ENCODE data around the gene CTSL. TPM values are rescaled to one million over a fixed set of nuclear protein-coding genes. Genes with fewer than 3 reads are reported as not detected.
A peak's percentile ranks its signal among the peaks of the same experiment; 100 is the strongest.

The CTSL gene
- total and polyA plus RNA-seq, 2 of the 13 experiments (the other 11 are each of a cell fraction or from before 2014, with no cell fraction given), result 78.1 to 113 TPM

DNA sequence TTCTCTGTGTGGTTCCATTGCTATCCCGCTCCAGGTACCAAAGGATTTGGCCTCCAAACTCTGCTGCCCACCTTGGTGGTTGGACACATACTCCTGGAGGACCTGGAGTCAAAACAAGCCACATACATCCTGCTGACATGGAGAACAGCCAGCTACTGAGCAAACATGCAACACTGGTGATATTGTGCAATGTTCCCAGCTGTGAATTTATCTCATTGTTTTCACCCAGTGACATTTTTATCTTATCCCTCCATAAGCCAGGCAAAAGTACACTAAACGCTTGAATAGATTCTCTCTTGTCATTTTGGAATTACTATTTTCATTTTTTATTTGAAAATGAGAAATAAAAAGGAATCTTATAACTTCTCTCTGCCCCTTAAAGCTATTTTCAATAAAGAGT is 11.1 kb upstream of the CTSL start (continued):
- TF ChIP-seq CHD4 (IDR thresholded peaks at IDR 0.05; ENCODE audit: borderline replicate concordance, low read length), result no peak
- no peak for TF ChIP-seq EZH2 (conservative IDR thresholded peaks at IDR 0.05; ENCODE audit: low read depth, low read length)
- TF ChIP-seq ZFP90 (CRISPR knock-in tag; IDR thresholded peaks at IDR 0.05; ENCODE audit: borderline replicate concordance), result no peak
- TF ChIP-seq YEATS4 (CRISPR knock-in tag; IDR thresholded peaks at IDR 0.05; ENCODE audit: borderline replicate concordance), result no peak
- no peak for TF ChIP-seq ZNF703 (CRISPR knock-in tag; IDR thresholded peaks at IDR 0.05; ENCODE audit: borderline replicate concordance)
- TF ChIP-seq, protein P1, sequence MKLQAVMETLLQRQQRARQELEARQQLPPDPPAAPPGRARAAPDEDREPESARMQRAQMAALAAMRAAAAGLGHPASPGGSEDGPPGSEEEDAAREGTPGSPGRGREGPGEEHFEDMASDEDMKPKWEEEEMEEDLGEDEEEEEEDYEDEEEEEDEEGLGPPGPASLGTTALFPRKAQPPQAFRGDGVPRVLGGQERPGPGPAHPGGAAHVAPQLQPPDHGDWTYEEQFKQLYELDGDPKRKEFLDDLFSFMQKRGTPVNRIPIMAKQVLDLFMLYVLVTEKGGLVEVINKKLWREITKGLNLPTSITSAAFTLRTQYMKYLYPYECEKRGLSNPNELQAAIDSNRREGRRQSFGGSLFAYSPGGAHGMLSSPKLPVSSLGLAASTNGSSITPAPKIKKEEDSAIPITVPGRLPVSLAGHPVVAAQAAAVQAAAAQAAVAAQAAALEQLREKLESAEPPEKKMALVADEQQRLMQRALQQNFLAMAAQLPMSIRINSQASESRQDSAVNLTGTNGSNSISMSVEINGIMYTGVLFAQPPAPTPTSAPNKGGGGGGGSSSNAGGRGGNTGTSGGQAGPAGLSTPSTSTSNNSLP (IDR thresholded peaks at IDR 0.05; ENCODE audit: low read depth, low read length), result peak; percentile 80
- TF ChIP-seq CEBPG (CRISPR knock-in tag; IDR thresholded peaks at IDR 0.05), result peak; percentile 99
- TF ChIP-seq, protein P2, sequence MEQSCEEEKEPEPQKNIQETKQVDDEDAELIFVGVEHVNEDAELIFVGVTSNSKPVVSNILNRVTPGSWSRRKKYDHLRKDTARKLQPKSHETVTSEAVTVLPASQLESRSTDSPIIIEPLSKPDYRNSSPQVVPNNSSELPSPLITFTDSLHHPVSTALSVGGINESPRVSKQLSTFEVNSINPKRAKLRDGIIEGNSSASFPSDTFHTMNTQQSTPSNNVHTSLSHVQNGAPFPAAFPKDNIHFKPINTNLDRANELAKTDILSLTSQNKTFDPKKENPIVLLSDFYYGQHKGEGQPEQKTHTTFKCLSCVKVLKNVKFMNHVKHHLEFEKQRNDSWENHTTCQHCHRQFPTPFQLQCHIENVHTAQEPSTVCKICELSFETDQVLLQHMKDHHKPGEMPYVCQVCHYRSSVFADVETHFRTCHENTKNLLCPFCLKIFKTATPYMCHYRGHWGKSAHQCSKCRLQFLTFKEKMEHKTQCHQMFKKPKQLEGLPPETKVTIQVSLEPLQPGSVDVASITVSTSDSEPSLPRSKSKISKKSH (CRISPR knock-in tag; IDR thresholded peaks at IDR 0.05; ENCODE audit: borderline replicate concordance), result no peak
- no peak for TF ChIP-seq ZNF878 (CRISPR knock-in tag; IDR thresholded peaks at IDR 0.05)
- TF ChIP-seq, protein P3, sequence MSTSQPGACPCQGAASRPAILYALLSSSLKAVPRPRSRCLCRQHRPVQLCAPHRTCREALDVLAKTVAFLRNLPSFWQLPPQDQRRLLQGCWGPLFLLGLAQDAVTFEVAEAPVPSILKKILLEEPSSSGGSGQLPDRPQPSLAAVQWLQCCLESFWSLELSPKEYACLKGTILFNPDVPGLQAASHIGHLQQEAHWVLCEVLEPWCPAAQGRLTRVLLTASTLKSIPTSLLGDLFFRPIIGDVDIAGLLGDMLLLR (CRISPR knock-in tag; IDR thresholded peaks at IDR 0.05), result no peak
- no peak for TF ChIP-seq AGO1 (IDR thresholded peaks at IDR 0.05; ENCODE audit: low read depth, low read length, poor library complexity, severe bottlenecking)
- TF ChIP-seq BRCA1 (CRISPR knock-in tag; IDR thresholded peaks at IDR 0.05), result no peak
- no peak for TF ChIP-seq RBAK (CRISPR knock-in tag; IDR thresholded peaks at IDR 0.05)
- TF ChIP-seq SP140L (CRISPR knock-in tag; IDR thresholded peaks at IDR 0.05; ENCODE audit: borderline replicate concordance), result no peak
- TF ChIP-seq, protein P4, sequence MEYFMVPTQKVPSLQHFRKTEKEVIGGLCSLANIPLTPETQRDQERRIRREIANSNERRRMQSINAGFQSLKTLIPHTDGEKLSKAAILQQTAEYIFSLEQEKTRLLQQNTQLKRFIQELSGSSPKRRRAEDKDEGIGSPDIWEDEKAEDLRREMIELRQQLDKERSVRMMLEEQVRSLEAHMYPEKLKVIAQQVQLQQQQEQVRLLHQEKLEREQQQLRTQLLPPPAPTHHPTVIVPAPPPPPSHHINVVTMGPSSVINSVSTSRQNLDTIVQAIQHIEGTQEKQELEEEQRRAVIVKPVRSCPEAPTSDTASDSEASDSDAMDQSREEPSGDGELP (IDR thresholded peaks at IDR 0.05; ENCODE audit: borderline replicate concordance, low read depth), result peak; percentile 99
- no peak for TF ChIP-seq ARNT (IDR thresholded peaks at IDR 0.05)
- TF ChIP-seq TGIF2 (CRISPR knock-in tag; IDR thresholded peaks at IDR 0.05), result peak; percentile 67; the same call in 1 of the 2 replicates
- no peak for TF ChIP-seq SMYD3 (CRISPR knock-in tag; IDR thresholded peaks at IDR 0.05)
- TF ChIP-seq HMG20A (CRISPR knock-in tag; IDR thresholded peaks at IDR 0.05; ENCODE audit: borderline replicate concordance), result peak; percentile 84
- TF ChIP-seq, protein P5, sequence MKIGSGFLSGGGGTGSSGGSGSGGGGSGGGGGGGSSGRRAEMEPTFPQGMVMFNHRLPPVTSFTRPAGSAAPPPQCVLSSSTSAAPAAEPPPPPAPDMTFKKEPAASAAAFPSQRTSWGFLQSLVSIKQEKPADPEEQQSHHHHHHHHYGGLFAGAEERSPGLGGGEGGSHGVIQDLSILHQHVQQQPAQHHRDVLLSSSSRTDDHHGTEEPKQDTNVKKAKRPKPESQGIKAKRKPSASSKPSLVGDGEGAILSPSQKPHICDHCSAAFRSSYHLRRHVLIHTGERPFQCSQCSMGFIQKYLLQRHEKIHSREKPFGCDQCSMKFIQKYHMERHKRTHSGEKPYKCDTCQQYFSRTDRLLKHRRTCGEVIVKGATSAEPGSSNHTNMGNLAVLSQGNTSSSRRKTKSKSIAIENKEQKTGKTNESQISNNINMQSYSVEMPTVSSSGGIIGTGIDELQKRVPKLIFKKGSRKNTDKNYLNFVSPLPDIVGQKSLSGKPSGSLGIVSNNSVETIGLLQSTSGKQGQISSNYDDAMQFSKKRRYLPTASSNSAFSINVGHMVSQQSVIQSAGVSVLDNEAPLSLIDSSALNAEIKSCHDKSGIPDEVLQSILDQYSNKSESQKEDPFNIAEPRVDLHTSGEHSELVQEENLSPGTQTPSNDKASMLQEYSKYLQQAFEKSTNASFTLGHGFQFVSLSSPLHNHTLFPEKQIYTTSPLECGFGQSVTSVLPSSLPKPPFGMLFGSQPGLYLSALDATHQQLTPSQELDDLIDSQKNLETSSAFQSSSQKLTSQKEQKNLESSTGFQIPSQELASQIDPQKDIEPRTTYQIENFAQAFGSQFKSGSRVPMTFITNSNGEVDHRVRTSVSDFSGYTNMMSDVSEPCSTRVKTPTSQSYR (CRISPR knock-in tag; IDR thresholded peaks at IDR 0.05; ENCODE audit: borderline replicate concordance), result no peak; the same call in 1 of the 2 replicates
- TF ChIP-seq ZNF674 (CRISPR knock-in tag; IDR thresholded peaks at IDR 0.05; ENCODE audit: low read depth), result no peak
- TF ChIP-seq ZBTB7B (CRISPR knock-in tag; IDR thresholded peaks at IDR 0.05), result no peak
- no peak for TF ChIP-seq POLR2AphosphoS2 (IDR thresholded peaks at IDR 0.05; ENCODE audit: low read depth, low read length)
- TF ChIP-seq ZZZ3 (CRISPR knock-in tag; IDR thresholded peaks at IDR 0.05; ENCODE audit: borderline replicate concordance), result no peak
- 0 out of 2 replicates have a peak, but pooled peaks have one; percentile 39 for TF ChIP-seq RARA (CRISPR knock-in tag; IDR thresholded peaks at IDR 0.05)
- TF ChIP-seq ZBTB42 (CRISPR knock-in tag; IDR thresholded peaks at IDR 0.05), result no peak
